HepG2 (cell line): Measurements from ENCODE around the gene PPP1R13B. TPM values are rescaled to one million over a fixed set of nuclear protein-coding genes. Genes with fewer than 3 reads are reported as not detected.

ENCODE experiments used
- AKAP8 ChIP-seq: sonication (generic); formaldehyde crosslinking; IDR thresholded peaks from 2 replicates; pipeline ENCODE4 v1.5.1; 2020; ENCODE audit warnings: mild to moderate bottlenecking, missing genetic modification reagents
- ARID5B ChIP-seq: IDR thresholded peaks from 2 replicates; pipeline ENCODE4 v1.4.0; 2020; ENCODE audit warnings: mild to moderate bottlenecking, missing genetic modification reagents
- ATF5 ChIP-seq: sonication (generic); formaldehyde crosslinking; IDR thresholded peaks from 2 replicates; pipeline ENCODE4 v1.4.0; 2020; ENCODE audit warnings: mild to moderate bottlenecking, low read depth, missing genetic modification reagents
- MAFG ChIP-seq: sonication (generic); formaldehyde crosslinking; IDR thresholded peaks from 2 replicates; pipeline ENCODE4 v1.5.1; 2020; ENCODE audit warnings: mild to moderate bottlenecking, missing genetic modification reagents
- MED13 ChIP-seq: sonication (generic); formaldehyde crosslinking; IDR thresholded peaks from 2 replicates; pipeline ENCODE4 v1.5.0; 2020; ENCODE audit warnings: missing genetic modification reagents
- PAF1 ChIP-seq: IDR thresholded peaks from 2 replicates; pipeline ENCODE4 v1.6.1; 2016; ENCODE audit warnings: missing genetic modification reagents, missing compliant biosample characterization
- SMAD3 ChIP-seq: sonication (generic); formaldehyde crosslinking; IDR thresholded peaks from 2 replicates; pipeline ENCODE4 v1.4.0; 2020; ENCODE audit warnings: missing genetic modification reagents
- SMAD9 ChIP-seq: sonication (generic); formaldehyde crosslinking; IDR thresholded peaks from 2 replicates; pipeline ENCODE4 v1.5.1; 2020; ENCODE audit warnings: mild to moderate bottlenecking, missing genetic modification reagents
- TBP ChIP-seq: sonication (generic); formaldehyde crosslinking; IDR thresholded peaks from 2 replicates; pipeline ENCODE4 v1.5.0; 2020; ENCODE audit warnings: missing genetic modification reagents
- TBX3 ChIP-seq: fragments of 450-650 bp; IDR thresholded peaks from 2 replicates; pipeline ENCODE4 v1.6.1; 2017; ENCODE audit warnings: antibody characterized with exemption, mild to moderate bottlenecking, inconsistent platforms, borderline replicate concordance
- U2AF1 ChIP-seq: fragments of 200-400 bp; formaldehyde crosslinking; optimal IDR thresholded peaks from 2 replicates; pipeline ENCODE3; 2017; ENCODE audit warnings: mild to moderate bottlenecking, low read depth, low read length
- ZHX1 ChIP-seq: sonication (generic); formaldehyde crosslinking; IDR thresholded peaks from 2 replicates; pipeline ENCODE4 v1.8.1; 2022; ENCODE audit warnings: low read depth, mild to moderate bottlenecking, missing genetic modification reagents
- ZKSCAN8 ChIP-seq: IDR thresholded peaks from 2 replicates; pipeline ENCODE4 v1.6.1; 2016; ENCODE audit warnings: borderline replicate concordance, missing genetic modification reagents, missing compliant biosample characterization
- ZNF180 ChIP-seq: sonication (generic); formaldehyde crosslinking; IDR thresholded peaks from 2 replicates; pipeline ENCODE4 v1.4.0; 2020; ENCODE audit warnings: low read depth, missing genetic modification reagents, borderline replicate concordance
- ZNF207 ChIP-seq: fragments of 450-650 bp; IDR thresholded peaks from 2 replicates; pipeline ENCODE4 v1.6.1; 2016; ENCODE audit warnings: antibody characterized with exemption, borderline replicate concordance
- ZNF232 ChIP-seq: sonication (generic); formaldehyde crosslinking; IDR thresholded peaks from 2 replicates; pipeline ENCODE4 v1.4.0; 2020; ENCODE audit warnings: missing genetic modification reagents, borderline replicate concordance
- ZNF432 ChIP-seq: sonication (generic); formaldehyde crosslinking; IDR thresholded peaks from 2 replicates; pipeline ENCODE4 v1.5.0; 2020; ENCODE audit warnings: missing genetic modification reagents, mild to moderate bottlenecking, borderline replicate concordance
- ZNF549 ChIP-seq: sonication (generic); formaldehyde crosslinking; IDR thresholded peaks from 2 replicates; pipeline ENCODE4 v1.5.0; 2020; ENCODE audit warnings: missing genetic modification reagents
- ZNF709 ChIP-seq: sonication (generic); formaldehyde crosslinking; IDR thresholded peaks from 2 replicates; pipeline ENCODE4 v1.5.0; 2020; ENCODE audit warnings: mild to moderate bottlenecking, missing genetic modification reagents
- ZNF747 ChIP-seq: sonication (generic); formaldehyde crosslinking; IDR thresholded peaks from 2 replicates; pipeline ENCODE4 v1.8.1; 2023; ENCODE audit warnings: missing genetic modification reagents, mild to moderate bottlenecking, borderline replicate concordance
- ZNF766 ChIP-seq: sonication (generic); formaldehyde crosslinking; IDR thresholded peaks from 2 replicates; pipeline ENCODE4 v1.5.0; 2020; ENCODE audit warnings: missing genetic modification reagents, borderline replicate concordance
- ZNF776 ChIP-seq: sonication (generic); formaldehyde crosslinking; IDR thresholded peaks from 2 replicates; pipeline ENCODE4 v1.4.0; 2020; ENCODE audit warnings: mild to moderate bottlenecking, missing genetic modification reagents
- ZSCAN22 ChIP-seq: sonication (generic); formaldehyde crosslinking; IDR thresholded peaks from 2 replicates; pipeline ENCODE4 v1.4.0; 2020; ENCODE audit warnings: mild to moderate bottlenecking, missing genetic modification reagents
- polyA plus RNA-seq, 8 experiments: library from polyadenylated mRNA; depleted of rRNA in 3 of 8; stranded (reverse) in 7 of 8; unstranded in 1 of 8; fragments of >200 nt; fragmentation: Illumina TruSeq in 4 of 8; extraction: Trizol in 4 of 8; gene quantifications; 2 replicates each; pipeline versions ENCODE4 v1.2.1 to v1.2.3, GENCODE V29; 2011 to 2016; ENCODE audit warnings: low read depth in 4 of 8, missing spikeins in 1 of 8, mixed read lengths in 1 of 8; ENCODE audit not compliant: insufficient read depth in 1 of 8
- total RNA-seq, 5 experiments: library from RNA; depleted of rRNA; stranded (reverse); fragments of >200 nt; fragmentation: Illumina TruSeq; extraction: Trizol; gene quantifications; 2 replicates each; pipeline ENCODE4 v1.2.3, GENCODE V29; 2016; ENCODE audit warnings: low read depth in 1 of 5

The PPP1R13B gene
- total and polyA plus RNA-seq, 2 of the 13 experiments (the other 11 are each of a cell fraction or from before 2014, with no cell fraction given) = 4.6 to 9.4 TPM

GRCh38 chr14:103715052-103716000 lies 132.0 kb downstream of the PPP1R13B start, which contains the start of the genes XRCC3 and ZFYVE21 (continued):
- TF ChIP-seq ZHX1 = no peak
- no peak; the same call in 1 of the 2 replicates for TF ChIP-seq ZNF709 (CRISPR knock-in tag)
- TF ChIP-seq ZNF776 = no peak
- TF ChIP-seq SMAD3 (CRISPR knock-in tag) = peak; percentile 27; the same call in 1 of the 2 replicates
- no peak for TF ChIP-seq ZNF207
- TF ChIP-seq PAF1 (CRISPR knock-in tag) = no peak
- no peak for TF ChIP-seq ZNF232 (CRISPR knock-in tag)
- no peak for TF ChIP-seq ZNF180 (CRISPR knock-in tag)
- TF ChIP-seq MED13 (CRISPR knock-in tag) = no peak
- no peak for TF ChIP-seq ZNF432 (CRISPR knock-in tag)
- TF ChIP-seq ZNF766 = peak; percentile 60; the same call in 1 of the 2 replicates
- TF ChIP-seq U2AF1 = no peak
- no peak for TF ChIP-seq TBX3
- no peak for TF ChIP-seq ZNF747 (CRISPR knock-in tag)
- no peak for TF ChIP-seq SMAD9
- TF ChIP-seq AKAP8 = 0 out of 2 replicates have a peak, but pooled peaks have one; percentile 11
- no peak for TF ChIP-seq ZSCAN22 (CRISPR knock-in tag)
- no peak for TF ChIP-seq ZNF549 (CRISPR knock-in tag)
- TF ChIP-seq ATF5 (CRISPR knock-in tag) = no peak
- no peak for TF ChIP-seq ZKSCAN8 (CRISPR knock-in tag)
- TF ChIP-seq ARID5B (CRISPR knock-in tag) = no peak
- TF ChIP-seq TBP (CRISPR knock-in tag) = 0 out of 2 replicates have a peak, but pooled peaks have one; percentile 14
- no peak for TF ChIP-seq MAFG (CRISPR knock-in tag)
